Smooth muscle cell (in vitro differentiated cells): ENCODE results near the gene GABPA. TPM values are rescaled to one million over a fixed set of nuclear protein-coding genes. Genes with fewer than 3 reads are reported as not detected.
A peak's percentile ranks its signal among the peaks of the same experiment; 100 is the strongest.
"Not testable (repeated sequence)": the region's sequence is repeated elsewhere in the genome, so short reads cannot be mapped to it uniquely, and the experiment has no call there.

Experiments used
- DNase-seq: peaks from one replicate; lab custom pipeline; 2025; ENCODE audit not compliant: unreplicated experiment; lab: John Stamatoyannopoulos, UW
- H2AFZ ChIP-seq: fragments of 200-600 bp; sonication (generic); 2 replicates; pipeline ENCODE4 v1.6.0; 2016; ENCODE audit warnings: antibody characterized with exemption, low read depth, mild to moderate bottlenecking
- H3F3A ChIP-seq: fragments of 200-600 bp; sonication (generic); 2 replicates; pipeline ENCODE4 v1.6.0; 2017; ENCODE audit warnings: antibody characterized with exemption, low read depth
- H3K27ac ChIP-seq: fragments of 200-600 bp; sonication (generic); 2 replicates; pipeline ENCODE4 v1.5.1; 2016; ENCODE audit warnings: low read depth, mild to moderate bottlenecking
- H3K27me3 ChIP-seq: fragments of 200-600 bp; sonication (generic); 2 replicates; pipeline ENCODE4 v1.6.1; 2016; ENCODE audit warnings: low read depth, mild to moderate bottlenecking
- H3K36me3 ChIP-seq: fragments of 200-600 bp; sonication (generic); 2 replicates; pipeline ENCODE4 v1.5.1; 2016; ENCODE audit warnings: low read depth
- H3K4me1 ChIP-seq: fragments of 200-600 bp; sonication (generic); 2 replicates; pipeline ENCODE4 v1.5.1; 2016; ENCODE audit warnings: low read depth
- H3K4me2 ChIP-seq: fragments of 200-600 bp; sonication (generic); 2 replicates; pipeline ENCODE4 v1.6.0; 2016; ENCODE audit warnings: mild to moderate bottlenecking
- H3K4me3 ChIP-seq: fragments of 200-600 bp; sonication (generic); 2 replicates; pipeline ENCODE4 v1.5.1; 2016; ENCODE audit warnings: mild to moderate bottlenecking
- H3K79me2 ChIP-seq: fragments of 200-600 bp; sonication (generic); 2 replicates; pipeline ENCODE4 v1.6.0; 2016; ENCODE audit warnings: low read depth, mild to moderate bottlenecking
- H3K9ac ChIP-seq: fragments of 200-600 bp; sonication (generic); 2 replicates; pipeline ENCODE4 v1.6.0; 2016; ENCODE audit warnings: low read depth
- H3K9me3 ChIP-seq: fragments of 200-600 bp; sonication (generic); replicated peaks from 2 replicates; pipeline ENCODE4 v1.5.1; 2016; ENCODE audit warnings: low read depth
- H4K20me1 ChIP-seq: fragments of 200-600 bp; sonication (generic); 2 replicates; pipeline ENCODE4 v1.6.0; 2016; ENCODE audit warnings: low read depth
- CTCF ChIP-seq: fragments of 200-600 bp; sonication (generic); IDR thresholded peaks from 2 replicates; pipeline ENCODE4 v1.5.1; 2017; ENCODE audit warnings: borderline replicate concordance, mild to moderate bottlenecking, antibody characterized with exemption; ENCODE audit not compliant: insufficient read depth, poor library complexity, severe bottlenecking
- WGBS: methylation state at CpG from one replicate; pipeline ENCODE4 v1.1.7; 2016; ENCODE audit warnings: low lambda C conversion rate; 5-methylcytosine and 5-hydroxymethylcytosine counted together
- polyA plus RNA-seq: library from polyadenylated mRNA; unstranded; fragments of >200 nt; fragmentation: Nextera tagmentation; extraction: Ambion mirVana; gene quantifications from 2 replicates; pipeline ENCODE4 v1.2.1, GENCODE V29; 2016
- total RNA-seq: library from RNA; depleted of rRNA; stranded (reverse); fragments of >200 nt; gene quantifications from 2 replicates; pipeline ENCODE4 v1.2.3, GENCODE V29; 2014

Gene GABPA
- total and polyA plus RNA-seq, 2 experiments from 2014 or later: 11.4 to 35.1 TPM

DNA sequence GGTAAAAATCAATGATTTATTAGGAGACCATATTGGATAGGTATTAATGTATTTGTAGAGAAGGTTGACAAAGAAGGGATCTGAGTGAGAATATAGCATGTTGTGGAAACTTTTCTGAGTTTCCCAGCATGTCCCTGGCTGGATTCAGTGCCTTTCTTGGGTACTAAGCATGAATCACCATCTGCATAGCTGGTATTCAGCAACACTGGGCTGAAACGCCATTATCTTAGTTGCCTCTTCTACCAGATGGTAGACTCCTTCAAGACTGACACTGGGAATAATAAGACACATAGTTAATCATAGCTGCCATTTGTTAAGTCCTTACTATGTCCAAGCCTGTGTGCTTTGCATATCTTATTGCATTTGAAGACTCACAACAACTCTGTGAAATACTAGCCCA lies 45.5 kb upstream of the GABPA start:
- H2AFZ ChIP-seq: no peak overlapping the region
- H3K27me3 ChIP-seq: no peaks in the 10 kb centered on the region
- TF ChIP-seq CTCF: no peak
- H4K20me1 ChIP-seq: no peaks in the 10 kb centered on the region
- no peaks in the 10 kb centered on the region for H3K36me3 ChIP-seq
- no peaks in the 10 kb centered on the region for H3K9me3 ChIP-seq
- DNase-seq: no peak
- H3K27ac ChIP-seq: no peak overlapping the region
- H3K4me1 ChIP-seq: no peaks in the 10 kb centered on the region
- WGBS: 25% methylated on average over 1 of the region's 1 CpG
- no peaks in the 10 kb centered on the region for H3K79me2 ChIP-seq
- H3K9ac ChIP-seq: no peak overlapping the region
- H3F3A ChIP-seq: no peaks in the 10 kb centered on the region
- no peak overlapping the region for H3K4me3 ChIP-seq
- H3K4me2 ChIP-seq: no peak overlapping the region

GRCh38 chr21:25691976-25692375 lies 42.8 kb upstream of the GABPA start:
- H3K27me3 ChIP-seq: no peaks in the 10 kb centered on the region
- no peaks in the 10 kb centered on the region for H3F3A ChIP-seq
- H3K9ac ChIP-seq: no peak overlapping the region
- TF ChIP-seq CTCF: no peak
- no peaks in the 10 kb centered on the region for H3K79me2 ChIP-seq
- H4K20me1 ChIP-seq: no peaks in the 10 kb centered on the region
- H3K4me2 ChIP-seq: no peak overlapping the region
- H3K36me3 ChIP-seq: no peaks in the 10 kb centered on the region
- H3K4me3 ChIP-seq: no peak overlapping the region
- H3K4me1 ChIP-seq: no peaks in the 10 kb centered on the region
- DNase-seq: no peak
- no peak overlapping the region for H2AFZ ChIP-seq
- H3K27ac ChIP-seq: no peak overlapping the region
- WGBS: 88% methylated on average over 3 of the region's 3 CpGs
- H3K9me3 ChIP-seq: no peaks in the 10 kb centered on the region

DNA sequence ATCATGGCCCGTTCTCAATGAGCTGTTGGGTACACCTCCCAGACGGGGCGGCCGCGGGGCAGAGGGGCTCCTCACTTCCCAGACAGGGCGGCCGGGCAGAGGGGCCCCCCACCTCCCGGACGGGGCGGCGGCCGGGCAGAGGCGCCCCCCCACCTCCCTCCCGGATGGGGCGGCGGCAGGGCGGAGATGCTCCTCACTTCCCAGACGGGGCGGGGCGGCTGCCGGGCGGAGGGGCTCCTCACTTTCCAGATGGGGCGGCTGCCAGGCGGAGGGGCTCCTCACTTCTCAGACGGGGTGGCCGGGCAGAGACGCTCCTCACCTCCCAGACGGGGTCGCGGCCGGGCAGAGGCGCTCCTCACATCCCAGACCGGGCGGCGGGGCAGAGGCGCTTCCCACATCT lies 39.3 kb upstream of the GABPA start:
- DNase-seq, H4K20me1 ChIP-seq, H3K36me3 ChIP-seq, H3K4me3 ChIP-seq, H2AFZ ChIP-seq, H3K4me2 ChIP-seq, H3K27me3 ChIP-seq, H3K9me3 ChIP-seq, H3K79me2 ChIP-seq, H3K9ac ChIP-seq, H3F3A ChIP-seq, H3K4me1 ChIP-seq, H3K27ac ChIP-seq: not testable (repeated sequence)
- 98% methylated on average over 22 of the region's 36 CpGs for WGBS

- no peak overlapping the region for H3K4me3 ChIP-seq
- H3K79me2 ChIP-seq: no peaks in the 10 kb centered on the region
- peak overlapping the region; percentile 67 for H3K27ac ChIP-seq
- no peaks in the 10 kb centered on the region for H4K20me1 ChIP-seq
- no peak for TF ChIP-seq CTCF
- peaks cover 4% of the 10 kb centered on the region for H3K4me1 ChIP-seq
- H3K9ac ChIP-seq: no peak overlapping the region
- no peak for DNase-seq
- no peaks in the 10 kb centered on the region for H3K27me3 ChIP-seq
- no peak overlapping the region for H2AFZ ChIP-seq
- 53% methylated on average over 1 of the region's 1 CpG for WGBS
- no peaks in the 10 kb centered on the region for H3K36me3 ChIP-seq
- no peak overlapping the region for H3K4me2 ChIP-seq
- no peaks in the 10 kb centered on the region for H3K9me3 ChIP-seq
- H3F3A ChIP-seq: peaks cover 8% of the 10 kb centered on the region
Measured at GRCh38 chr21:25700741-25701140, 34.0 kb upstream of the GABPA start.
